GM19467 (cell line): ENCODE measurements around the gene LYPD6.
"Not testable (repeated sequence)": the region's sequence is repeated elsewhere in the genome, so short reads cannot be mapped to it uniquely, and the experiment has no call there.

ENCODE experiments used
- ATAC-seq: cut with Tn5 transposase; IDR thresholded peaks from one replicate; pipeline ENCODE4 v1.9.1; 2021; ENCODE audit warnings: mild to moderate bottlenecking, moderate library complexity; ENCODE audit not compliant: unreplicated experiment

LYPD6 gene

GRCh38 chr2:149330127-149331022 is at the start of gene LYPD6:
TSS of gene LYPD6 (plus strand) at chr2:149330587. CDS start at chr2:149437709, 107,122 bp downstream.
- ATAC-seq: peak; percentile 90

GRCh38 chr2:149281441-149281840 is 48.9 kb upstream of the LYPD6 start:
- no peak for ATAC-seq

DNA sequence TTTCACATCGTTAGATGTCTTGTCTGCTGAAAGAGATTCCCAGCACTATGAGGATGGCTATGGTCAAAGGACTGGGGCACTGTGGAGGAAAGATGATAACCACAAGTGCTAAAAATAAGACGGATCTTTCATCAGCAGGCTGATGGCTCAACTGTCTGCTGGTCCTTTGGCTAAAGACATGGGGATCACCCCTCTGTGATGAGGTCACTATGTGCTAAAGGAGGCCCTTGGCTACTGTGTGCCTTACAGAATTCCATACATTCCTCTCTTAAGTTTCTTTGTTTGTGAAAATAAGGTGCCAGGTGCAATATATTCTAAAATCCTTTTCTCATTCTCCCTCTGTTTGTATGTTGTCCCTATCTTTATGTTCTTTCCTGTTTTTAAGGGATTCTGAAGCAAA is 39.7 kb upstream of the LYPD6 start:
- ATAC-seq: no peak

DNA sequence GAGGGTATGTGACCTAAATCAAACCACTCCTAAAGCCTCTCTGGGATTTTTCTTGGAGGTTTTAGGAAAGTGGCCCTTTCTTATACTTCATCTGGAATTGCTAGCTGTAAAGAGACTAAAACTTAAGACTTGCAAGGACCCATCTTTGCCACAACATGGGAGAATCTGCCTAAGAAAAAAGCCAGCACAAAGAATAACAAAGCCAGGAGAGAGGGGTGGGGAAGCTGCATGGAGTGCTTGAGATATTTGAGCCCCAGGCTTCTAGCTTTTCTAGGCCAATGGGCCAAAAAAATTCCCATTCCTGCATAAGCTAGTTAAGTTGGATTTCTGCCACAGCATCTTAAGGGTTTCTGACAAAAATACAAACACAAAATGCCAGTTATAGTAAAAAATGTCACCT is 38.5 kb upstream of the LYPD6 start:
- no peak for ATAC-seq

- ATAC-seq: no peak
Observed at GRCh38 chr2:149296031-149296430, 34.4 kb upstream of the LYPD6 start.

- no peak for ATAC-seq
Observed at GRCh38 chr2:149307014-149307413, 23.4 kb upstream of the LYPD6 start.

DNA sequence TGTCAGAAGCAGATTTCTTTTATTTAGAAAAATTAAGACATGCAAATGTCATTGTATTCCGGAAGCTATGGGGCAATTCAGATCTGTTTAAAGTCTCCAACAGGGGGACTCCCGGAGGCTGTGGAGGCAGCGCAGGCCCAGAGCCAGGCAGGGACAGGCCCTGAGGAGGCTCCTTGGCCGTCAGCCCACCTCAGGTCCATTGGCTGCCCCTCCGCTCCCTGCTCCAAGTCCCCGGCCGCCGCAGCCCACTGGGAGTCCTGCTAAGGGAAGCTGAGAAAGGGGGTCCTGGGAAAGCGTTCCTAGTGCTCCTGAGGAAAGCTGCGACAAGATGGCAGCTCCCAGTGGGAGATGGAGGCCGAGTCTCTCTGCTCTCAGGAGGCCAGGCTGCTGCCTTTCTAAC is 20.0 kb upstream of the LYPD6 start:
- ATAC-seq: no peak

DNA sequence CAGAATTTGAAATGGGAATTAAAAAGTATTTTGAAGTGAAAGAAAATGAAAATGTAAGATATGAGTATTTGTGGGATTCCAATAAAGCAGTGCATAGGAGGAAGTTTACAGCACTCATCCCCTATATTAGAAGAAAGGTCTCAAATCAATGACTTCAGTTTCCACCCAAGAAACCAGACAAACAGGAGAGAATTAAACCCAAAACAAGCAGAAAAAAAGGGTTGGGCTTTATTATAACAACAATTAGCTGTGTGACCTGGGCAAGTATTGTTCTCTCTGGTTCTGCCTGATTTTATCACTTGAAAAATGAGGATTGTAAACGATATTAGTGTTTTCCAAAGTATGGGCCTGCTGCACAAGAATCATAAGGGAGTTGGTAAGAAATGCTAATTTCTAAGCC is 18.3 kb upstream of the LYPD6 start:
- ATAC-seq: no peak

- ATAC-seq: peak; percentile 97
Observed at GRCh38 chr2:149313512-149313972, 16.8 kb upstream of the LYPD6 start.

DNA sequence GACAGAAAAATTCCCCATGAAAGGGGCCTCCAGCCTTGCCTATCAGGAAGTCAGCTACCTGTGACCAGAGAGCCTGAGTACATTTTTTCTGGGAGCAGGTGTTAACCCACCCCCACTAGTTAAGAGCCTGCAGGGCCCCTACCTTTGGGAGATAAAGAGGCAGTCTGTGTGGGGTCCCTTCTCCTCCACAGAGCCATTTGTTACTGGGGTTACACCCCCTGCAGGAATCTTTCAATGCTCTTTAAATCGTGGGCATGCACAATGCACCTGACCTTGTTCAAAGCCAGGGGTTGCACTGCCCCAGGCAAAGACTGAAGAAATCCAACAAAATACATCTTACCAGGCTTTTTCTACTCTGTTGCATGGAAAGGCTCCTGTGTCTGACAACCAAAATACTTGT is 15.7 kb upstream of the LYPD6 start:
- ATAC-seq: no peak

DNA sequence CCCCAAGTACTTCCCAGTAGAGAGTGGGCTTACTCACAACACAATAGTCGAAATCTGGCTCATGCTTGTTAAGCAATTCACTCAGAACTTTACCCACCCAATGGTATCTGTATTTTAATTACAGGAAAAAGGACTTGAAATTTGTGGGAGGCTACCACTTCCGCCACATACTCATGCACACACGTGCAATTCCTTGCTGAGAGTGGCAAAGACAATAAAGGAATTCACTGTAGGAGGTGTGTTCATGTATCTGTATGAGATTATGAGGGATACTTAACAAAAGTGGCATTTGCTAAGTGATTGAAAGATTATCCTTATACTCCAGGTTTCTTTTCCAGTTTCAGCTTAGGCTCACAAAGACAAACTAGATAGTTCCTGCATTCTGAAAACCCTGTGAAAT is 14.9 kb upstream of the LYPD6 start:
- ATAC-seq: no peak

- not testable (repeated sequence) for ATAC-seq
Observed at GRCh38 chr2:149318566-149318965, 11.8 kb upstream of the LYPD6 start.

- ATAC-seq: no peak
Observed at GRCh38 chr2:149320362-149320761, 10.0 kb upstream of the LYPD6 start.

- ATAC-seq: no peak
Observed at GRCh38 chr2:149329068-149329467, 1.3 kb upstream of the LYPD6 start.

- ATAC-seq: no peak
Observed at GRCh38 chr2:149329489-149330126, 779 bp upstream of the LYPD6 start.

DNA sequence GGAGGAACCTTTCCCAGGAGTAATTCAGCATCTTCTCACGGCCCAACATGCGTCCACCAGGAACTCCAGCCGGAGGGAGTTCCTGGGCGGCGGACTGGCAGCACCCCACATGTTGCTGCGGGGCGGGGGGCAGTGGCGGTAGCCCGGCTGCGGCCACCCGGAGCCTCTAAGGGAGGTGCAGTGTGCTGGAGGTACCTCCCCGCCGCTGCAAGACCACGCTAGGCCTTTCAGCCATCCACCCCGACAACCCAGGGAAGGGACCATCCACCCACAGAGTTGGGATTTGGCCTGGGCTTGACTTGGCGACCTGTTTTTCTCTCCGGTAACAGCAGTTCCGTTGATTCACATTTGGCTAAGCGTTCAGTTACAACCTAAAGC is 625 bp downstream of the LYPD6 start:
- ATAC-seq: no peak

DNA sequence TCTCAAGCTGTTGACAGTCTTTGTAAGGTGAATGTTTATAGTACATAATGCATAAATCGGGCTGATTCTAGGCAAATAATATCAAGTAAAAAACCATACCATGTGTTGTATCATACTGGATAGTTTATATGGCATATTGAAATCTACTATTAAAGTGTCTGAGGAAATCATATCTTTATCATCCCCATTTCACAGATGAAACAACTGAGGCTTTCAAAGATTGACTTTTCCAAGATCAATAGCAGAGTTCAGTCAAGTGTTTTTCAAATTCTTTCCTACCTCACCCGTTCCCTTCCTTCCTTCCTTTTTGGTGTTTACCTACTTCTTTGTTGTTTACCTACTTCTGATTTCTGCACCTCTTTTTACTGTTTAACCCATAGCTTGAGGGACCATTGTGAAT is 2.0 kb downstream of the LYPD6 start:
- ATAC-seq: no peak

GRCh38 chr2:149333636-149334035 is 3.2 kb downstream of the LYPD6 start:
- no peak for ATAC-seq

GRCh38 chr2:149334156-149334555 is 3.8 kb downstream of the LYPD6 start:
- no peak for ATAC-seq

DNA sequence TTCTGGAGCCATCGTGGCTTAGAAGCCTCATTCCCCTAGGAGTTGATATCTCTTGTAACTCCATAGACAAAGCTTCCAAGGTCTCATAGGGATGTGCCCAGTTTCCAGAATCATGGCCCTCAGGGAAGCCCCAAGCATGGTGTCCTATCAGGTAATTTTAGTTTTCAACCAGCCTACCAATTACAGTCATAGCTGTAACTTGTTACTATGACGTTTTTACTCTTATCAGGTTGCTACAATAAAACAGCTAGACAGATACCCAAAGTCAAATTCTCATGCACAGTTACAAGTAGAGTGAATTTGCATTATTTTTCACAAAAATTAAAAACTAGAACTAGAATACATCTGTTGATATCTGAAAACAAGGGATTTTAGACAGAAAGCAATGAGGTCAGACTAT is 8.9 kb downstream of the LYPD6 start:
- no peak for ATAC-seq

GRCh38 chr2:149342509-149342908 is 12.1 kb downstream of the LYPD6 start:
- ATAC-seq: no peak

GRCh38 chr2:149344105-149344504 is 13.7 kb downstream of the LYPD6 start:
- no peak for ATAC-seq
